Loucy (cell line): ENCODE measurements around the gene ST6GALNAC4.
A peak's percentile ranks its signal among the peaks of the same experiment; 100 is the strongest.

Experiments
- H2AFZ ChIP-seq: fragments of 200-600 bp; sonication (generic); 2 replicates; pipeline ENCODE4 v1.6.0; 2016; ENCODE audit warnings: antibody characterized with exemption, mild to moderate bottlenecking, low read length, moderate library complexity
- H3F3A ChIP-seq: fragments of 200-600 bp; 2 replicates; pipeline ENCODE4 v1.6.0; 2016; ENCODE audit warnings: antibody characterized with exemption, low read depth, mild to moderate bottlenecking
- H3K27me3 ChIP-seq: fragments of 200-600 bp; sonication (generic); 2 replicates; pipeline ENCODE4 v1.6.1; 2014; ENCODE audit warnings: low read length, mild to moderate bottlenecking; ENCODE audit not compliant: insufficient read depth, poor library complexity, severe bottlenecking
- H3K36me3 ChIP-seq: fragments of 200-600 bp; sonication (generic); 2 replicates; pipeline ENCODE4 v1.6.1; 2016; ENCODE audit warnings: low read length; ENCODE audit not compliant: insufficient read depth
- H3K4me1 ChIP-seq: fragments of 200-600 bp; sonication (generic); 2 replicates; pipeline ENCODE4 v1.5.1; 2014; ENCODE audit warnings: low read length, mild to moderate bottlenecking; ENCODE audit not compliant: insufficient read depth, poor library complexity, severe bottlenecking
- H3K4me2 ChIP-seq: fragments of 200-600 bp; sonication (generic); 2 replicates; pipeline ENCODE4 v1.6.0; 2014; ENCODE audit warnings: antibody characterized with exemption, low read length, low read depth, mild to moderate bottlenecking; ENCODE audit not compliant: poor library complexity, severe bottlenecking
- H3K4me3 ChIP-seq: fragments of 200-600 bp; sonication (generic); 2 replicates; pipeline ENCODE4 v1.5.1; 2014; ENCODE audit warnings: low read length, mild to moderate bottlenecking, mixed read lengths; ENCODE audit not compliant: poor library complexity, severe bottlenecking
- H3K79me2 ChIP-seq: fragments of 200-600 bp; sonication (generic); 2 replicates; pipeline ENCODE4 v1.6.1; 2014; ENCODE audit warnings: low read length; ENCODE audit not compliant: insufficient read depth
- H3K9ac ChIP-seq: fragments of 200-600 bp; sonication (generic); 2 replicates; pipeline ENCODE4 v1.6.0; 2014; ENCODE audit warnings: mild to moderate bottlenecking, low read depth, low read length, moderate library complexity; ENCODE audit not compliant: poor library complexity, severe bottlenecking
- H3K9me2 ChIP-seq: fragments of 200-600 bp; sonication (generic); replicated peaks from 2 replicates; pipeline ENCODE4 v1.6.1; 2016; ENCODE audit warnings: low read depth, low read length, mixed read lengths
- H3K9me3 ChIP-seq: fragments of 200-600 bp; sonication (generic); 2 replicates; pipeline ENCODE4 v1.6.1; 2014; ENCODE audit warnings: mild to moderate bottlenecking, antibody characterized with exemption, low read length, low read depth; ENCODE audit not compliant: insufficient read depth
- H4K20me1 ChIP-seq: fragments of 200-600 bp; sonication (generic); 2 replicates; pipeline ENCODE4 v1.6.0; 2014; ENCODE audit warnings: antibody characterized with exemption, low read length, mild to moderate bottlenecking; ENCODE audit not compliant: insufficient read depth, poor library complexity, severe bottlenecking
- CTCF ChIP-seq: fragments of 200-600 bp; sonication (generic); conservative IDR thresholded peaks from 2 replicates; pipeline ENCODE4 v1.5.1; 2014; ENCODE audit warnings: mild to moderate bottlenecking, antibody characterized with exemption, low read length
- EZH2phosphoT487 ChIP-seq: fragments of 200-600 bp; IDR thresholded peaks from 2 replicates; pipeline ENCODE4 v1.6.1; 2018; ENCODE audit warnings: antibody characterized with exemption, mild to moderate bottlenecking, moderate library complexity, borderline replicate concordance

Gene ST6GALNAC4

GRCh38 chr9:127944586-127945218 lies 27.9 kb upstream of the ST6GALNAC4 start:
- H3K4me1 ChIP-seq: no peaks in the 10 kb centered on the region
- H2AFZ ChIP-seq: no peak overlapping the region
- no peaks in the 10 kb centered on the region for H3K9me2 ChIP-seq
- H3K79me2 ChIP-seq: no peaks in the 10 kb centered on the region
- H4K20me1 ChIP-seq: no peaks in the 10 kb centered on the region
- TF ChIP-seq EZH2phosphoT487 (no peak), CTCF (no peak)
- H3K4me2 ChIP-seq: no peak overlapping the region
- H3K9ac ChIP-seq: no peak overlapping the region
- no peak overlapping the region for H3K4me3 ChIP-seq
- H3K27me3 ChIP-seq: no peaks in the 10 kb centered on the region
- peaks cover 53% of the 10 kb centered on the region; the same call in 1 of the 2 replicates for H3K36me3 ChIP-seq
- H3F3A ChIP-seq: no peaks in the 10 kb centered on the region
- no peaks in the 10 kb centered on the region for H3K9me3 ChIP-seq

- H3K9me3 ChIP-seq: no peaks in the 10 kb centered on the region
- no peak overlapping the region for H2AFZ ChIP-seq
- no peaks in the 10 kb centered on the region for H3F3A ChIP-seq
- no peaks in the 10 kb centered on the region for H3K4me1 ChIP-seq
- H4K20me1 ChIP-seq: no peaks in the 10 kb centered on the region
- peaks cover 52% of the 10 kb centered on the region; the same call in 1 of the 2 replicates for H3K36me3 ChIP-seq
- TF ChIP-seq CTCF (peak; percentile 76), EZH2phosphoT487 (no peak)
- no peak overlapping the region for H3K9ac ChIP-seq
- H3K79me2 ChIP-seq: no peaks in the 10 kb centered on the region
- no peak overlapping the region for H3K4me3 ChIP-seq
- no peak overlapping the region for H3K4me2 ChIP-seq
- no peaks in the 10 kb centered on the region for H3K9me2 ChIP-seq
- no peaks in the 10 kb centered on the region for H3K27me3 ChIP-seq
Measured at GRCh38 chr9:127943731-127944144, 26.9 kb upstream of the ST6GALNAC4 start.

DNA sequence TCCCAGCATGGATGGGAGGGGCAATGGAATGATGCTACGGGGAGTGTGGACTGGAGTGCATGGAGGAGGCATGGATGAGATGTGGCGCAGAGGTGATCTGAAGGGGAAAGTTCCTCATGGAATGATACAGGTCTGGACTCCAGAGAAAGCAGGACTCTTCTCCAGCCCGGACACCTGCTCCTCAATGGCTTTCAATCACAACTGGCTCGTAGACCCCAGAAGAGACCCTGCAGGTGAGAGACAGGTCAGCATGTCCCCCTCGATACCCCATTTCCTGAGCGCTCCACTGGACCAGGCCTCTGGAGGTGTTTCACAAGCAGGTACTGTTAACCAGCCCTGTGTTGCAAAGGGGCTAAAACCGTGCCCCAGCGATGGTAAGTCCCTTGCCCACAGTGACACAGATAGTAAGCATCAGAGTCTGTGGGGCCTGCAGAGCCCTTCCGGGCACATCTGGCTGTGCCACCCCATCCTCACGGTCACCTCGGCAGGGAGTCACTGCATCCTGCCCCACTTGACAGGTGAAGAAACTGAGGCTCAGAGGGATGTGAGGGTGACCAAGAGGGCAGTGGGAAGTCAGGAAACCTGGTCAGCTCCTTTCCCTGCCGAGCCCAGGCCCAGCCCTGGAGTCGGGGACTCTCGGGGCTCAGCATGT lies 26.3 kb upstream of the ST6GALNAC4 start:
- Histone ChIP-seq H3K4me3 (no peak overlapping the region), H4K20me1 (no peaks in the 10 kb centered on the region), H3K9me3 (no peaks in the 10 kb centered on the region), H3K9me2 (no peaks in the 10 kb centered on the region), H3K36me3 (peaks cover 47% of the 10 kb centered on the region; the same call in 1 of the 2 replicates), H3K4me1 (no peaks in the 10 kb centered on the region), H3K79me2 (no peaks in the 10 kb centered on the region), H3F3A (no peaks in the 10 kb centered on the region), H3K27me3 (no peaks in the 10 kb centered on the region), H3K9ac (no peak overlapping the region), H3K4me2 (no peak overlapping the region), H2AFZ (no peak overlapping the region)
- TF ChIP-seq CTCF (no peak), EZH2phosphoT487 (no peak)
